Ureter (tissue), 1 donor: ENCODE measurements around the gene DRC1. TPM values are rescaled to one million over a fixed set of nuclear protein-coding genes. Genes with fewer than 3 reads are reported as not detected.

Experiments used
- DNase-seq: peaks from one replicate; pipeline ENCODE4 v3.0.0-alpha.2; 2020; ENCODE audit warnings: low spot score
- total RNA-seq: library from RNA; stranded (reverse); gene quantifications from one replicate; pipeline ENCODE4 v1.2.4, GENCODE V29; 2023
- donor health status: DM: yes; HTN: yes; CAD: no.

DRC1 gene
- total RNA-seq, 1 donor from 2014 or later, result not detected

- DNase-seq, result no peak
These were observed 91.2 kb downstream of the DRC1 start for GRCh38 chr2:26492749-26493515.

DNA sequence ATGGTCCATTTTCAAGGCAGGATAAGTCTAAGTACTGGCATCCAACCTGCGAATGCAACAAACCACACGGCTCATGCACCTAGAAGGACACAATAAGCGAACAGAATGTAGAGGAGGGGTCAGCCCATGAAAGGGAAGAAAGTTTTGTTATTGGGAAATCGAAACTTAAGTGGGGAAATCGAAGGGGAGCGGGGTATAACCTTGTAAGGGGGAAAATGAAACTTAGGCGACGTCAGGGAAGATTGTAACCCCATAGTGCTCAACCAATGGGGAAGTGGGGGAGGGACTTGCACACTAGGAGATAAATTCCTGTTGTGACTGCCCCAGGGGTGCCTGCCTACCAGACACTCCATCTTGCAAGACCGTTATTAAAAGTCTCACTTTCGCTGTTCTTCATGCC, 91.8 kb downstream of the DRC1 start:
- DNase-seq, result no peak

DNA sequence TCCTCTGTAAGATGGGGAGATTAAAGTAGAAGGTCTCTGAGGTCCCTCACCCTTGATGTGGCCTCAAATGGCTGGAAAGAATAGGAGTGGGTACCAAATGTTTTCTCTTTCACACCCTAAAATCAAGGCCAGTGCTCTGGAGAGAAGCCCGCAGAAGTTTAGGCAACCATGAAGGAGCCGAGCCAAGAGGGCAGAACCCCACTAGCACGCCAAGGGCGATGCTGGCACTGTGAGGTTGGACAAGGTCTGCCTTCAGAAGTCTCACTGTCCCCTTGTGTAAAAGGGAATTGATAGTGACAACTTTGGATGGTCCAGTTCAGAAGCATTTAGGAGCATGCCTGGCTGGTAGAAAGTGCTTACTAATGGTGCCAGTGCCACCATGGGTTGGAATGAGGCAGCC, 92.5 kb downstream of the DRC1 start:
- DNase-seq, result no peak

DNA sequence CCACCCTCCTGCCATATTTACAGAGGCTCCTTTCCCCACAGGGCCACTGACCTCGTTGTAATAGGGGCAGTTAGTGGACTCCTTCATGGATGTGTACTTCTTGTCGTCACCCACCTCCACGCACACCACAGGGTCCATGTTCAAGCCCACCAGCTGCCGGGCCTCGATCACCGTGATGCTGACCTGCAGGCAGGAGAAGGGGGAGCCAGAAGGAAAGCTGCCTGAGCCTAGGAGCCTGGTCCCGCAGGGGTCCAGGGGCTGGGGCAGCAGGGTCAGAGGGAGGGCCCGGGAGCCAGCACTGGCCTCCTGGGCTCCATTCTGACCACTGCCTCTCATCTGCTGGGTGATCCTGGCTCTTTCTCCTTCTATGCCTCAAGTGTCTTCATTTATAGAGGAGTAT, 93.2 kb downstream of the DRC1 start:
- DNase-seq, result no peak

- no peak for DNase-seq
These were observed 94.1 kb downstream of the DRC1 start for GRCh38 chr2:26495705-26496297.

DNA sequence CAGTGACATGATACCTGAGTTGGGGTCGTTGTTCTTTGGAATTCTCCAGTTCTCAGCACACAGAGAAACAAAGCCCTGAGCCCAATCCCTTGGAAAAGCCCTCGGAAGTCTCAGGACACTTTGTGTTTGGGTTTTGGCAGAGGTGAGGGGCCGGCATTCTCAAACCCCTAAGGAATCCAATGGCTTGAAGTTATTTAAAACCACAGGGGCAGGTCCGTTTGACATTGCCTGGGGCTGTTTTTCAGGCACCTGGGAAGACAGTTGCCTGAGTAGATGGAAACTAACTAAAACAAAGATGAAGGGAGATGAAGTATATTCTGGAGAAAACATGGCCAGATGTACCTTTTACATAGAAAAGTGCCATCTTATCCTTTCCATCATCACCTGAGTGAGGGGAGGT, 98.7 kb downstream of the DRC1 start:
- no peak for DNase-seq

- DNase-seq, result peak; percentile 83
These were observed 101.6 kb downstream of the DRC1 start for GRCh38 chr2:26503231-26503880.

- DNase-seq, result no peak
These were observed 102.3 kb downstream of the DRC1 start for GRCh38 chr2:26504002-26504401.

- DNase-seq, result no peak
These were observed 104.6 kb downstream of the DRC1 start for GRCh38 chr2:26506279-26506678.

Other genes with a start within 250 kb of the DRC1 start
- 4.3 TPM for gene GAREM2, start 228.8 kb upstream of the DRC1 start, total RNA-seq
- gene HADHA, start 157.3 kb upstream of the DRC1 start, total RNA-seq, result 154 TPM
- gene HADHB, start 157.0 kb upstream of the DRC1 start, total RNA-seq, result 151 TPM
- gene SELENOI, start 55.8 kb upstream of the DRC1 start, total RNA-seq, result 35.7 TPM
- 0.89 TPM for gene ADGRF3, start 55.1 kb upstream of the DRC1 start, total RNA-seq
- 0.29 TPM for gene OTOF, start 76.2 kb downstream of the DRC1 start, total RNA-seq
- not detected for gene CIB4, start 239.4 kb downstream of the DRC1 start, total RNA-seq